Measurements from ENCODE around the gene GPAM. TPM values are rescaled to one million over a fixed set of nuclear protein-coding genes. Genes with fewer than 3 reads are reported as not detected.

GPAM gene
- total and polyA plus RNA-seq, 10 of the 15 experiments (the other 5 are each of a cell fraction or from before 2014, with no cell fraction given), result 3.3 to 9.4 (median 7.4) TPM

DNA sequence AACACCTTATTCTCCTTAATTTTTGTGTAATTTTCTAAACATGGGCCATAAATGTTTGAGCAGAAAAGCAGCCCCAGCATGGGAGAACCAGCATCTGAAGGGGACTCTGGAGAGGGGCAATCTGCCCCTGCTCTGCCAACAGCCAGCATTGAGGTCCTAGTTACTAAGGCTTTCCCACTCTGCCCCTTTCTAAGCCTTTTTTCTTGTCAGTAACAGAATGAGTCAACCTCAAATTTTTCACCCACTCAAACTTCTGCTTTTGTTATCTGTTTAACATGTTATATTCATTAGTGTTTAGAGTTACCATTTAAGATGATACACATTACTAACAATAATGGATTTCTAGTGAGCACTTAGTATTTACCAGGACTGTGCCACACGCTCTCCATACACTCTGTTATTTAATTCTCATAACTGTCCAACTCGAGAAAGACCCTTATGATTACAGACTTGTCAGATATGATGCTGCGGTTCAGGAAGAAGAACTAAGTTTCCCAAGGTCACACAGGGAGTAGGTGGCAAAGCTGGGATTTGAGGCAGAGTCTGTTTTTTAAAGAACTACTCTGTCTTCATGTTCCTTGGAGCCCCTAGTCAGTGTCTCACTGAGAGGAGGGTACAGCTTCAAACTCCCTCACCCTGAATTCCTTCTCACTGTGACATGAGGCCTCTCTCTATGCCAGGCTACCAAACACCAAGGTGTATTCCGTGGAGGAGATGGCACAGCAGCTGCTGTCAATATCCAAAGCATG lies 19.9 kb upstream of the GPAM start:
- Histone ChIP-seq H4K20me1 (ENCODE audit: control insufficient read depth, insufficient read depth) (no peaks in the 10 kb centered on the region), H2AFZ (ENCODE audit: control insufficient read depth, low read depth, low read length) (no peak overlapping the region), H3K4me1 (ENCODE audit: control insufficient read depth, insufficient read depth, low read length) (peaks cover 3% of the 10 kb centered on the region; the same call in 1 of the 2 replicates), H3K9ac (ENCODE audit: control insufficient read depth, insufficient read depth, low read length) (no peak overlapping the region), H3K27me3 (replicated peaks in 1 of 2; ENCODE audit: control insufficient read depth in 2 of 2, insufficient read depth in 2 of 2, low read length in 1 of 2) (no peaks in the 10 kb centered on the region), H3K27ac (ENCODE audit: control insufficient read depth, insufficient read depth) (peak overlapping the region; percentile 42), H3K4me2 (ENCODE audit: control insufficient read depth, insufficient read depth) (no peak overlapping the region), H3K9me3 (replicated peaks; ENCODE audit: control insufficient read depth, insufficient read depth, low read length) (no peaks in the 10 kb centered on the region), H3K79me2 (ENCODE audit: control insufficient read depth, insufficient read depth, low read length) (no peaks in the 10 kb centered on the region), H3K36me3 (ENCODE audit: control insufficient read depth in 2 of 2, insufficient read depth in 2 of 2, low read length in 1 of 2) (no peaks in the 10 kb centered on the region), H3K4me3 (no peak overlapping the region)
- ChIA-PET POLR2A (no interaction called here), CTCF (interaction anchor here (1.1 kb wide), 1 partner anchor 8 kb away, joined by 3 read pairs; no protein-coding TSS in a partner anchor), SMC1A (ENCODE audit: uncharacterized antibody, unreplicated experiment) (interaction anchor here (1.4 kb wide), 1 partner anchor 9 kb away, joined by 5 read pairs; no protein-coding TSS in a partner anchor), RAD21 (ENCODE audit: unreplicated experiment) (interaction anchor here (0.8 kb wide), 1 partner anchor 20 kb away, joined by 3 read pairs; the partner anchor contains the start of gene GPAM)
- TF ChIP-seq CREB1 (IDR thresholded peaks at IDR 0.05; ENCODE audit: low read depth) (no peak), CBX5 (IDR thresholded peaks at IDR 0.05; ENCODE audit: low read depth) (0 out of 2 replicates have a peak, but pooled peaks have one; percentile 39), IRF4 (IDR thresholded peaks at IDR 0.05; ENCODE audit: low read depth, low read length) (0 out of 2 replicates have a peak, but pooled peaks have one; percentile 31), NRF1 (conservative IDR thresholded peaks at IDR 0.05; ENCODE audit: low read depth, low read length) (no peak), RUNX3 (IDR thresholded peaks at IDR 0.05; ENCODE audit: low read length) (peak; percentile 11; the same call in 1 of the 2 replicates), EED (IDR thresholded peaks at IDR 0.05; ENCODE audit: low read depth) (0 out of 2 replicates have a peak, but pooled peaks have one; percentile 37), JUNB (IDR thresholded peaks at IDR 0.05) (peak; percentile 70), JUND (IDR thresholded peaks at IDR 0.05; ENCODE audit: low read depth, low read length) (0 out of 2 replicates have a peak, but pooled peaks have one; percentile 23)
- in situ Hi-C loops (cut with MboI), result no loop called here
- DNase-seq (ENCODE audit: low read depth, low spot score) (peak; percentile 16), ATAC-seq (peak; percentile 84), FAIRE-seq (no peak)
- intact Hi-C loops (cut with micrococcal nuclease; ENCODE audit: unreplicated experiment), result no loop called here
- no TSS peak for BruUV-seq (replicated peaks)
- WGBS (ENCODE audit: insufficient coverage, insufficient replicate concordance, low lambda C conversion rate, missing lambda C conversion rate), result 0% methylated on average over 4 of the region's 4 CpGs
